Measurements from ENCODE around the gene GMPR.
"Not testable (repeated sequence)": the region's sequence is repeated elsewhere in the genome, so short reads cannot be mapped to it uniquely, and the experiment has no call there.

Gene GMPR

GRCh38 chr6:16226117-16227047 is 12.0 kb upstream of the GMPR start:
- not testable (repeated sequence) for DNase-seq

GRCh38 chr6:16227048-16227562 is 11.3 kb upstream of the GMPR start:
- no peak for DNase-seq

GRCh38 chr6:16227605-16228004 is 10.8 kb upstream of the GMPR start:
- no peak for DNase-seq

- DNase-seq = no peak
Measured at GRCh38 chr6:16228043-16228442, 10.3 kb upstream of the GMPR start.

- DNase-seq = no peak
Measured at GRCh38 chr6:16228709-16229665, 9.4 kb upstream of the GMPR start.

- DNase-seq = no peak
Measured at GRCh38 chr6:16229700-16230099, 8.7 kb upstream of the GMPR start.

GRCh38 chr6:16230953-16231352 is 7.4 kb upstream of the GMPR start:
- no peak for DNase-seq

GRCh38 chr6:16232086-16232485 is 6.3 kb upstream of the GMPR start:
- DNase-seq = no peak

GRCh38 chr6:16236009-16236501 is 2.3 kb upstream of the GMPR start:
- DNase-seq = no peak

GRCh38 chr6:16236631-16237199 is 1.7 kb upstream of the GMPR start:
- no peak for DNase-seq

GRCh38 chr6:16237242-16237641 is 1.1 kb upstream of the GMPR start:
- DNase-seq = no peak

- no peak for DNase-seq
Measured at GRCh38 chr6:16238963-16239797, 793 bp downstream of the GMPR start.

GRCh38 chr6:16239798-16240123 is 1.4 kb downstream of the GMPR start:
- no peak for DNase-seq

GRCh38 chr6:16240589-16241320 is 2.4 kb downstream of the GMPR start:
- DNase-seq = no peak

GRCh38 chr6:16241321-16241689 is 2.9 kb downstream of the GMPR start:
- DNase-seq = no peak

- DNase-seq = no peak
Measured at GRCh38 chr6:16243055-16243454, 4.7 kb downstream of the GMPR start.

GRCh38 chr6:16243664-16244063 is 5.3 kb downstream of the GMPR start:
- DNase-seq = no peak

GRCh38 chr6:16244446-16244845 is 6.1 kb downstream of the GMPR start:
- DNase-seq = no peak

GRCh38 chr6:16244869-16245451 is 6.6 kb downstream of the GMPR start:
- no peak for DNase-seq

- no peak for DNase-seq
Measured at GRCh38 chr6:16248271-16248853, 10.0 kb downstream of the GMPR start.

GRCh38 chr6:16249971-16250370 is 11.6 kb downstream of the GMPR start:
- DNase-seq = no peak

Measured in SIG-M5 (cell line).